Colonic mucosa (tissue), 4 donors: ENCODE results near the gene WNT7A. TPM values are rescaled to one million over a fixed set of nuclear protein-coding genes. Genes with fewer than 3 reads are reported as not detected.

Source experiments
- DNase-seq: peaks from one replicate; pipeline ENCODE4 v3.0.0-alpha.2; 2020
- H3K27ac ChIP-seq: fragments of 200-600 bp; one replicate; pipeline ENCODE4 v1.8.0; 2021
- H3K27me3 ChIP-seq: fragments of 200-600 bp; one replicate; pipeline ENCODE4 v1.8.0; 2021
- H3K36me3 ChIP-seq: fragments of 200-600 bp; one replicate; pipeline ENCODE4 v1.8.0; 2021
- H3K4me1 ChIP-seq: fragments of 200-600 bp; one replicate; pipeline ENCODE4 v1.8.0; 2021; ENCODE audit warnings: mild to moderate bottlenecking
- H3K4me3 ChIP-seq: fragments of 200-600 bp; one replicate; pipeline ENCODE4 v1.8.0; 2021
- H3K9ac ChIP-seq, 2 donors: one replicate each; pipeline ENCODE4 v1.7.0; 2013; ENCODE audit warnings: control low read depth in 2 of 2, low read depth in 2 of 2, low read length in 2 of 2
- H3K9me3 ChIP-seq: fragments of 200-600 bp; one replicate; pipeline ENCODE4 v1.8.0; 2021
- CTCF ChIP-seq: fragments of 200-600 bp; IDR thresholded peaks from one replicate; pipeline ENCODE4 v1.8.0; 2022; ENCODE audit warnings: antibody characterized with exemption, mild to moderate bottlenecking
- intact Hi-C: fragments of 100-400 bp; cut with DNase I; formaldehyde crosslinking; loops from one replicate; pipeline ENCODE4 v1.14.1; 2022
- total RNA-seq, 2 donors: library from RNA; stranded (reverse); fragmentation: NEBNext Ultra II Directional in 1 of 2; extraction: Animal tissue kit (Norgen Biotek cat#: 25700) in 1 of 2; gene quantifications; one replicate each; pipeline ENCODE4 v1.2.1, GENCODE V29; 2021
- donor health status: healthy.
- donor health status: DM: no; HTN: no; CAD: no.
- donor health status: DM: no; HTN: no; CAD: no.

Gene WNT7A
- total RNA-seq, 2 donors from 2014 or later, result not detected

- DNase-seq, result no peak
- intact Hi-C loops, result no loop called here
These were observed 12.1 kb downstream of the WNT7A start for GRCh38 chr3:13867732-13868131.

GRCh38 chr3:13866041-13866965, 13.6 kb downstream of the WNT7A start:
- Histone ChIP-seq H3K4me3 (no peak overlapping the region), H3K9ac (no peak overlapping the region), H3K36me3 (no peaks in the 10 kb centered on the region), H3K4me1 (no peaks in the 10 kb centered on the region), H3K27me3 (no peaks in the 10 kb centered on the region), H3K27ac (no peak overlapping the region), H3K9me3 (no peaks in the 10 kb centered on the region)
- intact Hi-C loops, result no loop called here
- TF ChIP-seq CTCF, result no peak
- no peak for DNase-seq

More at GRCh38 chr3:13867732-13868131, 12.1 kb downstream of the WNT7A start:
- Histone ChIP-seq H3K36me3 (no peaks in the 10 kb centered on the region), H3K9ac (no peak overlapping the region), H3K9me3 (no peaks in the 10 kb centered on the region), H3K27me3 (no peaks in the 10 kb centered on the region), H3K4me1 (no peaks in the 10 kb centered on the region), H3K4me3 (no peak overlapping the region), H3K27ac (no peak overlapping the region)
- no peak for TF ChIP-seq CTCF

- Histone ChIP-seq H3K36me3 (no peaks in the 10 kb centered on the region), H3K27me3 (no peaks in the 10 kb centered on the region), H3K4me3 (no peak overlapping the region), H3K9me3 (no peaks in the 10 kb centered on the region), H3K27ac (no peak overlapping the region), H3K4me1 (no peaks in the 10 kb centered on the region), H3K9ac (no peak overlapping the region)
- intact Hi-C loops, result no loop called here
- DNase-seq, result no peak
- no peak for TF ChIP-seq CTCF
These were observed 14.3 kb downstream of the WNT7A start for GRCh38 chr3:13865581-13865980.

GRCh38 chr3:13865106-13865505, 14.8 kb downstream of the WNT7A start:
- Histone ChIP-seq H3K27me3 (no peaks in the 10 kb centered on the region), H3K9me3 (no peaks in the 10 kb centered on the region), H3K4me3 (no peak overlapping the region), H3K4me1 (no peaks in the 10 kb centered on the region), H3K9ac (no peak overlapping the region), H3K36me3 (no peaks in the 10 kb centered on the region), H3K27ac (no peak overlapping the region)
- intact Hi-C loops, result no loop called here
- TF ChIP-seq CTCF, result no peak
- DNase-seq, result no peak

GRCh38 chr3:13863965-13864595, 15.8 kb downstream of the WNT7A start:
- Histone ChIP-seq H3K36me3 (no peaks in the 10 kb centered on the region), H3K9ac (no peak overlapping the region), H3K9me3 (no peaks in the 10 kb centered on the region), H3K27me3 (no peaks in the 10 kb centered on the region), H3K27ac (no peak overlapping the region), H3K4me1 (no peaks in the 10 kb centered on the region), H3K4me3 (no peak overlapping the region)
- intact Hi-C loops, result no loop called here
- no peak for TF ChIP-seq CTCF
- DNase-seq, result no peak
